GM18907 (cell line): ENCODE measurements around the gene SBF2.

Source experiments
- ATAC-seq: cut with Tn5 transposase; IDR thresholded peaks from one replicate; pipeline ENCODE4 v1.9.1; 2021; ENCODE audit warnings: mild to moderate bottlenecking, moderate library complexity; ENCODE audit not compliant: unreplicated experiment

SBF2 gene

GRCh38 chr11:10293423-10294289, at the start of gene SBF2:
SBF2 (minus strand) TSS chr11:10294219; CDS start chr11:10294069, 150 bp downstream.
- peak; percentile 50 for ATAC-seq

DNA sequence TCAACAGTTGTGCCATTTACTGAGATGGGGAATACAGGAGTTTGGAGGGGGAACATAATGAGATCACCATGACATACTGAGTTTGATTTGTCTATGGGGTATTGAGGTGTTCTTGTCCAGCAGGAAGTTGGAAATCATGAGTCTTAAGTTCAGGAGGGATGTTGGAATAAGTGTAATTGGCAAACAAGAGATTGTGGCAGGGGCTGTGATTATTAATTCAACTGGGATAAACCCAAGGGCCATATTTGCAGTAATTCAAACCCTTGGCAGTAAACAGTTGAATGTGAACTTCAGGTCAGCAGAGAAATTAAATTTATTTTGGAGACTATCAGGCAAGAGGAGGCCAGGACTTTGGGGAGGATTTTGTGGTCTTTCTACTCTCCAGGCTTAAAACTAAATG, 44.3 kb upstream of the SBF2 start:
- no peak for ATAC-seq

DNA sequence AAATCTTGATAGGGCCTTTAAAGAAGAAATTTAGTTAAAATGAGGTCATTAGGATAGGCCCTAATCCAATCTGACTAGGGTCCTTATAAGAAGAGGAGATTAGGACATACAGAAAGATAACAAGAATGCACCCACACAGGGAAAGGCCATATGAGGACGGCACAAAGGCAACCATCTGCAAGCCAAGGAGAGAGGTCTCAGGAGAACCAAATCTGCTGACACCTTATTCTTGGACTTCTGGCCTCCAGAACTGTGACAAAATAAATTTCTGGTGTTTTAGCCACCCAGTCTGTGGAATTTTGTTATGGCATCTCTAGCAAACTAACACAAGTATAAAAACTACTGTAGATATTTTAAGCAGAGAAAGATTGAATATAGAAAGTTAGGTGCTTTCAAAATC, 39.5 kb upstream of the SBF2 start:
- no peak for ATAC-seq

DNA sequence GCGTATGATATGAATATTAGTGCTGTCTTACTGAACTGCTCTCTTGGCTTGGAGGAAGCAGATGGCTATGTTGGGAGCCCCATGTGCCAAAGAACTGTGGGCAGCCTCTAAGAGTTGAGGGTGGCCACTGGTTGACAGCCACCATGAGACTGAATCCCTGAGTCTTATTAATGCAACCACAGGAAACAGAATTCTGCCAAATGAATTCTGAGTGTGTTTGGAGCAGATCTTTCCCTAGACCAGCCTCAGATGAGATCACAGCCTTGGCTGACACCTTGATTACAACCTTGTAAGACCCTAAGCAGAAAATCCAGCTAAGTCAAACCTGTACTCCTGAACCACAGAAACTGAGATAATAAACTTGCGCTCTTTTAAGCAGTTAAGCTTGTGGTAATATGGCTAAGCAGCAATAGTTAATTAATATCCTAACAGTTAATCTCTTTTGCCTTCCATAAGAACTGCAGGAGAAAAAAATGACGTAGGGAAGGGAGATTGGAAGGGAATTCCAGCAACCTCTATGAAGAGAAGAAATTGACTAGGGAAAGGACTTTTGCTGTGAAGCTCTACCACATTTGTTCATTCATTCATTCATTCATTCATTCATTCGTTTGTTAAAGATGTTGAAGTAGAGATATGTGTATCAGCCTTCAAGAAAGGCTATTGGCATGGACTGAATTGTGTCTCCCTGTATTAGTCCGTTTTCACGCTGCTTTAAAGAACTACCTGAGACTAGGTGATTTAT, 37.7 kb upstream of the SBF2 start:
- no peak for ATAC-seq

- no peak for ATAC-seq
Measured at GRCh38 chr11:10329935-10330334, 35.9 kb upstream of the SBF2 start.

DNA sequence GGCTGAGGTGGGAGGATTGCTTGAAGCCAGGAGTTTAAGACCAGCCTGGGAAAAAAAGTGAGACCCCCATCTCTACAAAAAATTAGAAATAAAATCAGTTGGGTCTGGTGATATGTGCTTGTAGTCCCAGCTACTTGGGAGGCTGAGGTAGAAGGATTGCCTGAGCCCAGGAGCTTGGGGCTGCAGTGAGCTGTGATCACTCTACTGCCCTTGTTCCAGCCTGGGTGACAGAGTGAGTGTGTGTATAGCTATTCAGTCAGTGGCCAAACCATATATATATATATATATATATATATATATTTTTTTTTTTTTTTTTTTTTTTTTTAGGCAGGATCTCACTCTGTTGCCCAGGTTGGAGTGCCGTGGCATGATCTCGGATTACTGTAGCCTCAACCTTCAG, 35.3 kb upstream of the SBF2 start:
- ATAC-seq = no peak

GRCh38 chr11:10328314-10329098, 34.5 kb upstream of the SBF2 start:
- no peak for ATAC-seq

- no peak for ATAC-seq
Measured at GRCh38 chr11:10327254-10327653, 33.2 kb upstream of the SBF2 start.

DNA sequence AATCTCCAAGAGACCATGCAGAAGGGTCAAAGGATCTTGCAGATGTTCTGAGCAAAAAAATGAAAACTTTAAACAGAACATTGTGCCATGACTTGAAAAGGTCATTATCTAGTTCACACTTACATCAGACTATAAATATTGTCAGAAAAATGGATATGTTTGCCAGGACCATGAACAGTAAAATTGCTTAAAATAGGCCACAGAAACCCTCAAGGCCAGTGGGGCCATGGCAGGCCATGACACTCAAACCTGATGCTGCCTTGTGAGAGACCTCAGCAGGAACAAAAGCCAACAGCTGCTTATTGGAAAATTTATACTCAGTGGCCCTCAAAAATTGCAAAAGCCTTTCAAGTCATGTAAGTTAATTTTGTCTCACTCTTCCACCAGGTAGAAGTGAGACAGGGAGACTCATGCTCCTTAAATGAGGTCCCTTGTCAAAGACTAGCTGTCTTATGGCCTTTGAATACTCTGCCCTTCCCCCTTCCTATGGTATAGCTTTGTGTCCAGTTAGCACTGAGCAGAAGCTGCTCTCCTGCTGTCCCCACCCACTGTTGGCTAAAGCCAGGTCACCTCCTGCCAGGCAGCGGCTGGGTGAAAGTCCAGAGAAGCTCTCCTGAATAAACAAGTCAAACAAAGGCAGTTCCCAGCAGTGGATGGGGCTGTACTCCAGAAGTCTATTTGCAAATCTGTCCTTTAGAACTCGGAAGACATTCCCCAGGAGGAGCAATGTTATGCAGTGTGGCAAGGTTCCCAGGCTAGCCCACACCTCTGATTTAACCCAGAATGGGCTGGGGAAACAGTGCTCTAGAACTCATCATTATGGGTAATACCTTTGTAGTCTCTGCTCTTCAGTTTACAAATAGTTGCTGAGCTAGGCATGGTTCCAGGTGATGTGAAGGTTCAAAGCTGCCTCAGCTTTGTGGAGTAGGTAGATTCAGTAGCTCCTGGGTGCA, 32.3 kb upstream of the SBF2 start:
- ATAC-seq = no peak

- ATAC-seq = no peak
Measured at GRCh38 chr11:10325277-10326011, 31.4 kb upstream of the SBF2 start.

DNA sequence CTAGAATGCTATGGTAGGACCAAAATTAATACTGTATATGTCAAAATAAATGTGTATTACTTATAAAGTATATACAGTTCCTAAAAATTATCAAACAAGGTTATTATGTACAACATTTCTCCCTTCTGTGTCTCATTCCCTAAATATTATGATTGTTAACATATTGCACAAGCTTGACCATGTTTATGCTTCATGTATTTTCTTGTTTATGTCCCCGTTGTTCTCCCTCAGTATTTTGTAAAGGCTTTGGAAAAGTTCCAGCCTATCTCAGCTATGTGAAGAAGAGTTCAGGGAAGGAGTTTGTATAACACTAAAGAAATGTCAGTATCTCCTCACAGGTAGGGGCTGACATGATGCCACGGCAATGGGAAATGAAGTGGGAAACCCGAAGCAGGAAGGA, 30.5 kb upstream of the SBF2 start:
- ATAC-seq = no peak

DNA sequence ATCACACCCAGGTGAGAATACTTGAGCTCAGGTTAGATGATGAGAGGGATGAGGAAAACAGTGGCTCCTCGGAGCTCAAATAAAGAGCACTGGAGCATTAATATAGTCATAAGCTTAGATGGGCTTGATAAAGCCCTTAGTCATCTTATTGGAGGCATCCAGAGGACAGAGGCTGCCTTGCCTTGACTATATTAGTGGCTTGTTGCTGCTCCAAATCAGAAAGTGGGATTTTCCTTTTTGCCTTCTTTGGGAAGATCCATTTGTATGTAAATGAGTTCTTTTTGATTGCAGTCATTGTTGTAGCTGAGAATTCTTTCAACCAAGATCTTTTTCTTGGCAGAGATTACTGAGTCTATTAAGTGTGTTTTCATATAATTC, 29.8 kb upstream of the SBF2 start:
- no peak for ATAC-seq

- peak; percentile 45 for ATAC-seq
Measured at GRCh38 chr11:10322830-10323792, 29.1 kb upstream of the SBF2 start.

DNA sequence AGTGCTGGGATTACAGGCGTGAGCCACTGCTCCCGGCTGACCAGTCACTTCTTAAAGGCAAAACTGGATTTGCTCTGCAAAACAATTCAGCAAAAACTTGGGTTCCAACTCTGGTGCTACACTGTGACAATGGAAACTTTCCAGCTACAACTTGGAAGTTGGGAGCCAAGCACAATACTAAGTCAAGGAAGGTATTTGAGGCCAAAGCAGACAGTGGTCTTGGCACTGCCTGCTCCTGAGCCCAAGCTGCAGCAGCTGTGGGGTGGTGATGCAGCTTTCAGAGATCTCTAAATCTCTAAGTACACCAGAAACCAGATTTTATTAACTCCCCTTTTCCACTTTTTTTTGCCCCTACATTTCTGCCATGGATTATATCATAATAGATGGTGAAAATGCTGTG, 28.4 kb upstream of the SBF2 start:
- no peak for ATAC-seq

- no peak for ATAC-seq
Measured at GRCh38 chr11:10320736-10321465, 26.9 kb upstream of the SBF2 start.

DNA sequence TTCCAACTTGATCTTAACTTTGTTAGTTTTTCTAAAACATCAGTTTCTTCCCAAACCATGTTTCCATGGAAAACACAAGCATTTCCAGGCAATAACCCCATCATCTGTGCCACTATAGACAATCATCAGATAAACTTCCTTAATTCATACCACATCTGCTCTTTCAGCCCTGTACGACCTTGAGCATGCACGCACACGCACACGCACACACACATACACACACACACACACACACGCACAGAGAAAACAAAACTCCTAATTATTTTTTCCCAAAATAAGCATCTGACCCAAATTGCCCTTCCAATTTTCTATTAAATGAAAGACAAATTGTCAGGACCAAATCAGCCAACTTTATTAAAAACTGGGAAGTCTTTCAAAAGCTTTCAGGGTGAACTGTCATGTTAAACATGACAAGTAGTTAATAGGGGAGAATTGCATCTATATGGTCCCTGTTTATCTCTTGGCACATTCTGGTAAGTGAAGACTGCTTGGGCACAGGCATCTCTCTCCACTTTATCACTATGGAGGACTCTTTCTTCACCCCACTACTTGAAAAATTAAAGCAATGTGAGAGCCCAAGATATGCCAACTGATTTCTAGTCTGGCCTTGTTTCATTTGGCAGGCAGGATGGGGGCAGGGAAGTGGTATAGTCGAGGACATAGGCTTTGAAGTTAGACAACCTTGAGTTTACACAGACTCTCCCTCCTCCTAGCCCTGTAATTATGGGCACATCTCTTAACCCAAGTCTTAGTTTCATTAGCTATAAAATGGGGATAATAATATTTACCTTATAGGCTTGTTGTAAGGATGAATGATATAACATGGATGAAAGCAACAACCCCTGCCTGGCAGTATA, 25.9 kb upstream of the SBF2 start:
- ATAC-seq = no peak

DNA sequence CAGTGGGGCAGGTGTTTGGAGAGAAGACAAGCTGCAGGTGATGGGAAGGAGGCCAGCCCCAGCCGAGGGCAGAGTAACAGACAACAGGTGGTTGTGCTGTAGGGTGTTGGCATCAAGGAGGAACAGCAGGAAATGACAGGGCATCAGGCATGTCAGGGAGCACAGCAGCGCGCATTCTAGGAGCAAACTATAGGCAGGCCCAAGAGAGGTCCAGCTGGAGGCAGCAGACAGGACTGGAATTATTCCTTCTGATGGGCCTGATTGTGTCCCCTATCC, 24.4 kb upstream of the SBF2 start:
- ATAC-seq = no peak
